LNCAP (cell line): Measurements from ENCODE around the gene PLCG2.

ENCODE experiments used
- TF ChIP-seq, protein P1 (sequence below): fragments of 450-650 bp; IDR thresholded peaks from 2 replicates; pipeline ENCODE4 v1.5.1; 2017; ENCODE audit warnings: mild to moderate bottlenecking

Gene PLCG2

DNA sequence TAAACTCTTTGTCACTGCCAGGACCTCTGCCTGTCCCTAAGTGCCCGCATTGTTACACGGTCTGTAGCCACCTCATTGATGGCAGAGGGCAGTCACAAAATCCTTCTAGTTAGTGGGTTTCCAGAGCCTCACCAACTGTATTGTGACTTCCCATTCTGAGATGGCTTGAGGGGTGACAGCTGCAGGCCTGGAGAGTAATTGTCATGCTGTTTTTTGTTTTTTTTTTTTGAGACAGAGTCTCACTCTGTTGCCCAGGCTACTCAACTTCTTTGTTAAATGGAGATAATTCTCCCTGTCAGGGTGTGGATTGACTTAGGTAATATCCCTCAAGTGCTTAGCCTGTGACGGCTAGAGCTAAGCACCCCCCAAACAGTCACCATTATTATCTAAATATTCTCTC is 154.3 kb downstream of the PLCG2 start:
- TF ChIP-seq, protein P1, sequence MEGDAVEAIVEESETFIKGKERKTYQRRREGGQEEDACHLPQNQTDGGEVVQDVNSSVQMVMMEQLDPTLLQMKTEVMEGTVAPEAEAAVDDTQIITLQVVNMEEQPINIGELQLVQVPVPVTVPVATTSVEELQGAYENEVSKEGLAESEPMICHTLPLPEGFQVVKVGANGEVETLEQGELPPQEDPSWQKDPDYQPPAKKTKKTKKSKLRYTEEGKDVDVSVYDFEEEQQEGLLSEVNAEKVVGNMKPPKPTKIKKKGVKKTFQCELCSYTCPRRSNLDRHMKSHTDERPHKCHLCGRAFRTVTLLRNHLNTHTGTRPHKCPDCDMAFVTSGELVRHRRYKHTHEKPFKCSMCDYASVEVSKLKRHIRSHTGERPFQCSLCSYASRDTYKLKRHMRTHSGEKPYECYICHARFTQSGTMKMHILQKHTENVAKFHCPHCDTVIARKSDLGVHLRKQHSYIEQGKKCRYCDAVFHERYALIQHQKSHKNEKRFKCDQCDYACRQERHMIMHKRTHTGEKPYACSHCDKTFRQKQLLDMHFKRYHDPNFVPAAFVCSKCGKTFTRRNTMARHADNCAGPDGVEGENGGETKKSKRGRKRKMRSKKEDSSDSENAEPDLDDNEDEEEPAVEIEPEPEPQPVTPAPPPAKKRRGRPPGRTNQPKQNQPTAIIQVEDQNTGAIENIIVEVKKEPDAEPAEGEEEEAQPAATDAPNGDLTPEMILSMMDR = no peak

DNA sequence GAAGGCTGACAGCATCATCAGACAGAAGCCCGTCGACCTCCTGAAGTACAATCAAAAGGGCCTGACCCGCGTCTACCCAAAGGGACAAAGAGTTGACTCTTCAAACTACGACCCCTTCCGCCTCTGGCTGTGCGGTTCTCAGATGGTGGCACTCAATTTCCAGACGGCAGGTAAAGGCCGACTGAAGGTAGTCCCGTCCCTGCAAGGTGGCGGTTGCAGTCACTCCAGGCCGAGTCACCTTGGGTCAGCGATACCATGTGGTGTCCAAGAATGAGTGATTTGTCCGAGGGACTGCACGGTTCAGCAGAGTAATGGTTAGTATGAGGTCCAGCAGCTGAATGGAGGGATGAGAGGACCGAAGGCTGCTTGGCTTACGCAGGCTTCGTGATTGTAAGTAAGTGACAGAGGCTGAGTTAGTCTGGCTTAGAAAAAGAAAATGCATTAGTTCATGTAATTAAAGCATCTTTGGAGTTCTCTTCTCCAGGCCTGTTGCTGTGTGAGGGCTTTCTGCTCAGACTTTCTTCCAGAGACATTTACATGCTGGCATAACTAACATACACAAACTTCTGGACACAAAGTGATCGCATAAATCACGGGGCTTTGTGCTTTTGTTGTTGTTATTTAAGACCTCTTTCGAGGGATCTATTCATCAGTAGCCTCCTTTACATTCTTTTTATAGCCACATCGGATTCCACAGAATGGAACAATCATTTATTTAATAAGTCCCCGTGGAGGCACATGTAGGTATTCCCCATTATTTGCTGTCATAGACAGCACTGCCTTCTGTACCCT is 157.3 kb downstream of the PLCG2 start:
- TF ChIP-seq, protein P1 = no peak

DNA sequence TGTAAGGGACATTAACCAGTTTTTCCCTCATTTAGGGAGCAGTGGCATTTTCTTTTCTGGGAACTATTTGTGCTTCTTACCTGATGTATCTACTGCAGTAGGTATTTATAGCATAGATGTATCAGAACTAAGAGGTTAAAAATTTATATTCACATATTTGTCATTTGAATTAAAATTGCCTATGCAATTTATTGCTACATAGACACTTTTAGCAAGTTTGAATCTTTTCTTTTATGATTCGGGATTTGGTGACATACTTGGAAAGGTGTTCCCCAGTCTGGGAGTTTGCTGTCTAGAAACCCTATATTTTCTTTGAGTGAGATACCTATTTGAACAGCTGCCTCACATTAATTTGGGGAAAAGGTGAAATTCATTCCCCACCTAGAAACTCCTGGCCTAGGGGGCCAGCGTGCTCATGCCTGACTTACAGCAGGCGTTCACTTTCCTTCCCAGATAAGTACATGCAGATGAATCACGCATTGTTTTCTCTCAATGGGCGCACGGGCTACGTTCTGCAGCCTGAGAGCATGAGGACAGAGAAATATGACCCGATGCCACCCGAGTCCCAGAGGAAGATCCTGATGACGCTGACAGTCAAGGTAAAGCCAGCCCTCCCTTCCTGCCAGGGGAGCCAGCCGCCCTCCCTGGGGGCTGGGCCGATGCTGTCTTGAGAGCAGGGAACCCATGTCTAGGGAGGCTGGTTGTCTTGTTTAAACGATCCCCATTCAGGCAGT is 158.4 kb downstream of the PLCG2 start:
- TF ChIP-seq, protein P1 = no peak

DNA sequence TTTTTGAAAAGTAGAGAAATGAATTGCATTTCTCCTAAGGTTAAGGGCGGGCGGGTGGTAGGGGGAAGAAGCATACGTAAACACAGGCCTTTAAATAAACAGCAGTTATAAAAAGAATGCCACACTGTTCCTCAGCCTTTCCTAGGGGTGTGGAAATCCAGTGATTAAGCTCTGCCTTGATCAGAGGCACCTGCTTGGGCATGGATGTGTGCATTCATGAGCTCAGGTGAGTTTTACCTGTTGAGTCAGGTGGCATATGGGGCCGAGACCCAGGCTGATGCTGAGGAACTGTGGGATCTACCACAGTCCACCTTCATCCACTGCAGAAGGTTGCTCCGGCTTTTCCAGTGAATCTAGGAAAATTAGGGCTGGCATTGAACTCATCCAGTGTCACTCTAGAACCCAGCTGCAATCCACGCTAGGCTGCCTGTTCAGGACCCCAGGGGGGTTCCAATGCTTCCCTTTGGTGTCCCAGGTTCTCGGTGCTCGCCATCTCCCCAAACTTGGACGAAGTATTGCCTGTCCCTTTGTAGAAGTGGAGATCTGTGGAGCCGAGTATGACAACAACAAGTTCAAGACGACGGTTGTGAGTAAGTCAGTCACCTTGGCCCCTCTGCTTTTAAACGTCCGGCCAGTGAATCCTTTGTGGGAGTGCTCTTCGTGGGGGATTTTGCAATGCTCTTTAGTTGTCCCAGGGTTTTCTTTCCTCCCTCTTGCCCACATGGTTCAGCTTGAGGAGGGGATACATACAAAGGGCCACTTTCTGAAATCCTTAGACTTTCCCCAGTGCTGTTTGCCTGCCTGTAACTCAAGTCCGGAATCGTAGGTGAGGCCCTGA is 159.5 kb downstream of the PLCG2 start:
- TF ChIP-seq, protein P1 = no peak

DNA sequence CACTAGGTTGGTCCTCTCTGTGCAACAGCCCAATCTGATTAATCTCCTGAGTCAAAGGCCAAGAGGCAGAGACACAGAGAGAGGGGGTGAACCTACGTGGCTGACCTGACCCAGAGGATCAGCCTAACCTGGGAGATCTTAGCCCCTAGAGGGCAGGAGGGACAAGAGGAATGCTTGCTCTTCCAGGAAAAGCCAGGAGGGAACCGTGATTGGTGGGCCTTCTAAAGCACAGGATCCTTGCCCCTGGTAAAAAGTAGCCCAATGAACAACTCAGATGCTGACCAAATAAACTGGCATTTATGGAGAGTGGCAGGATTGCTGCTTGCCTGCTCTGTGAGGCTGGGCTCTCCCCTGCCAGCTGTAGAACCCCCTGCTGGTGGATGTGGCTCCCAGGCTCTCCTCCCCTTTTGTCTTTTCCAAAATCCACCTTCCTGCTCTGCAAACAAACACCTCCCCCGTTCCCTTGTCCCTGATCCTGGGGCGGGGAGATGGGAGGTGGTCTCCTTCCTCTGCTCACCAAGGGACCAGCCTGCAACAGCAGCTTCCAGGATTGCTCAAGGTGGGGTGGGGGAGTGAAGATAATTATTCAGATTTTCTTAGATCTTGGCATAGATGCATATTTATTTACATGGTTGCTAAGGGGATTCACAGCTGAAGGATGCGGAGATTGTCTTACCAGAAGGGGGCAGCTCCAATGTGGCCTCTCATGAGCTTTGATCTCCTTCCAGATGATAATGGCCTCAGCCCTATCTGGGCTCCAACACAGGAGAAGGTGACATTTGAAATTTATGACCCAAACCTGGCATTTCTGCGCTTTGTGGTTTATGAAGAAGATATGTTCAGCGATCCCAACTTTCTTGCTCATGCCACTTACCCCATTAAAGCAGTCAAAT is 160.3 kb downstream of the PLCG2 start:
- TF ChIP-seq, protein P1 = no peak; the same call in 1 of the 2 replicates

DNA sequence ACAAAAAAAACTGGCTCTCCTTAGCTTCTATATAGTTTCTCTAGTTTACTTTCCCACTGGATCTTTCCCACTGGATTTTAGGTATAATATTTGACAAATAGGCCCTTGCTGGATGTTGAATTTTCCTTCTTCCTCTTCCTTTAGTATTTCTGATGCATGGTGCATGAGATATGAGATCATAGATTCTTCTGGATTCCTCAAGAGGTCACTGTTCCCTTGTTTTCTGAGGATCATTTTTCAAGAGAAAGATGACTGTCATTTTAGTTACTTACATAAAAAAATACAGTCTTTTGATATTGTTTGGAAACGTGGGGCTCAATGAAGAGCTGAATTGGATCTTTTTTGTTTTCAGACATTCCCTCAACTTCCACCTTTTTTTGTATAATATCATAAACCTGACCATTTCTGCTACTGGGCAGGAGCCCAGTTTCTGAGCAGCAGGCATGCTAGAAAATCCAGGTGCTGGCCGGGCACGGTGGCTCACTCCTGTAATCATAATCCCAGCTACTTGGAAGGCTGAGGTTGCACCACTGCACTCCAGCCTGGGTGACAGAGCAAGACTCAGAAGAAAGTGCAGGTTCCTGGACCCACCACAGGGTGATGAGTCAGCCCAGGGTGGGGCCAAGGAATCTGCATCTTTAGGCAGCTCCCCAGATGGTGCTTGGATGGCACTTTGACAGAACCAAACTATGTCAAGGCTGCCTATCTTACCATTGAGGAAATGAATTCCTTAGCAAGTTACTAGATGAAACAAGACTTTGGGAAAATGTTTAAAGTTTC is 161.9 kb downstream of the PLCG2 start:
- TF ChIP-seq, protein P1 = peak; percentile 69
